A673 (cell line): ENCODE measurements around the gene SH3RF3. TPM values are rescaled to one million over a fixed set of nuclear protein-coding genes. Genes with fewer than 3 reads are reported as not detected.

Source experiments
- BruUV-seq: library from RNA; stranded (reverse); fragments of 400-500 nt; replicated peaks from 2 replicates; lab custom pipeline; 2021; lab: Mats Ljungman, UMichigan
- CTCF ChIA-PET: fragments of 300-600 bp; sonication (Branson Sonifier 250); formaldehyde crosslinking; loops from one replicate; lab custom pipeline; 2022; ENCODE audit warnings: antibody characterized with exemption; lab: Charles Lee
- POLR2A ChIA-PET: fragments of 300-600 bp; sonication (Branson Sonifier 250); formaldehyde crosslinking; loops from one replicate; lab custom pipeline; 2022; ENCODE audit warnings: antibody characterized with exemption; ENCODE audit not compliant: low non-redundant PET; lab: Charles Lee
- DNase-seq: peaks from one replicate; pipeline ENCODE4 v3.0.0-alpha.2; 2015; ENCODE audit warnings: low spot score
- H3K27ac ChIP-seq: fragments of 200-600 bp; sonication (generic); 2 replicates; pipeline ENCODE4 v1.5.1; 2016; ENCODE audit warnings: mixed run types, low read depth, mild to moderate bottlenecking, mixed read lengths, antibody characterized with exemption, low read length; ENCODE audit not compliant: poor library complexity, severe bottlenecking
- H3K27me3 ChIP-seq: fragments of 200-600 bp; sonication (generic); replicated peaks from 2 replicates; pipeline ENCODE4 v1.6.1; 2017; ENCODE audit warnings: mixed run types, low read depth, mild to moderate bottlenecking, mixed read lengths, antibody characterized with exemption, low read length; ENCODE audit not compliant: insufficient read depth, poor library complexity
- H3K36me3 ChIP-seq: fragments of 200-600 bp; sonication (generic); 2 replicates; pipeline ENCODE4 v1.6.1; 2016; ENCODE audit warnings: mixed run types, mild to moderate bottlenecking, mixed read lengths, antibody characterized with exemption, low read length; ENCODE audit not compliant: insufficient read depth, poor library complexity, severe bottlenecking
- H3K4me1 ChIP-seq: fragments of 200-600 bp; sonication (generic); 2 replicates; pipeline ENCODE4 v1.6.1; 2017; ENCODE audit warnings: mixed run types, mild to moderate bottlenecking, mixed read lengths, antibody characterized with exemption, low read length; ENCODE audit not compliant: insufficient read depth, poor library complexity, severe bottlenecking
- H3K4me3 ChIP-seq: fragments of 200-600 bp; sonication (generic); 2 replicates; pipeline ENCODE4 v1.5.1; 2016; ENCODE audit warnings: low read depth, mixed run types, mild to moderate bottlenecking, mixed read lengths, low read length; ENCODE audit not compliant: poor library complexity, severe bottlenecking
- H3K9me3 ChIP-seq: fragments of 200-600 bp; sonication (generic); 2 replicates; pipeline ENCODE4 v1.6.1; 2016; ENCODE audit warnings: mixed run types, low read depth, mild to moderate bottlenecking, mixed read lengths, antibody characterized with exemption, low read length; ENCODE audit not compliant: poor library complexity, severe bottlenecking
- CTCF ChIP-seq: fragments of 300-800, 200-600 bp; sonication (generic); conservative IDR thresholded peaks from 2 replicates; pipeline ENCODE4 v1.5.1; 2017; ENCODE audit warnings: low read depth, mild to moderate bottlenecking, antibody characterized with exemption, low read length, moderate library complexity, mixed read lengths
- EZH2 ChIP-seq: fragments of 200-600 bp; sonication (generic); IDR thresholded peaks from 2 replicates; pipeline ENCODE4 v1.6.1; 2017; ENCODE audit warnings: borderline replicate concordance, low read depth, mild to moderate bottlenecking, mixed read lengths, antibody characterized with exemption, low read length; ENCODE audit not compliant: poor library complexity, severe bottlenecking
- intact Hi-C: fragments of 100-400 bp; cut with micrococcal nuclease; formaldehyde crosslinking; loops from one replicate; pipeline ENCODE4 v1.10.0; 2022; ENCODE audit not compliant: unreplicated experiment
- total RNA-seq: library from RNA; stranded (reverse); gene quantifications from 2 replicates; pipeline ENCODE4 v1.2.3, GENCODE V29; 2021

The SH3RF3 gene
- total RNA-seq, 1 experiment from 2014 or later: 0.15 TPM

DNA sequence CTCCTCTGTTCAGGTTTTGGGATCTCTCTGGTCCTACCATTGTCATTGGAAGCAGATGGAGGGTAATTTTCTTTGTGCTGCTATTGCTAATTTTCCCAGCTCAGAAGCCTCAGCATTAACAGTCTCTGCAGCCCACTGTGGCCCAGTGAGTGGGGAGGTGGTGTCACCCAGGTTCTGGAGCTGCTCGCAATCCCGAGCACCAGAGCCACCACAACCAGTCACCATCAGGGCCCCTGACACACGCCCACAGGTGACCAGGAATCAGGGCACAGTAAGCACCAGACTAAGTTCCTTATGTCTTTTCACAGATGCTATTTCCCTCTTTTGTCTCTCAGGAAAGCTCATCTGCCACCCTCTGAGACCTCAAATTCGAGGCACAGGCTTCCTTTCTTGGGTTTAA, 396.8 kb downstream of the SH3RF3 start:
- BruUV-seq: no TSS peak

GRCh38 chr2:109526442-109526970, 397.5 kb downstream of the SH3RF3 start:
- POLR2A ChIA-PET: interaction anchor here (0.6 kb wide), 1 partner anchor 19 kb away, joined by 3 read pairs; no protein-coding TSS in a partner anchor
- no peaks in the 10 kb centered on the region for H3K27me3 ChIP-seq
- H3K27ac ChIP-seq: no peak overlapping the region
- no peaks in the 10 kb centered on the region for H3K36me3 ChIP-seq
- no peaks in the 10 kb centered on the region for H3K4me1 ChIP-seq
- intact Hi-C loops: no loop called here
- no peaks in the 10 kb centered on the region for H3K9me3 ChIP-seq
- CTCF ChIA-PET: no interaction called here
- BruUV-seq: no TSS peak
- DNase-seq: no peak
- no peak for TF ChIP-seq EZH2
- TF ChIP-seq CTCF: no peak
- H3K4me3 ChIP-seq: no peak overlapping the region

More for the DNA sequence above, 396.8 kb downstream of the SH3RF3 start:
- no peaks in the 10 kb centered on the region for H3K27me3 ChIP-seq
- DNase-seq: no peak
- H3K36me3 ChIP-seq: no peaks in the 10 kb centered on the region
- intact Hi-C loops: no loop called here
- no peak overlapping the region for H3K4me3 ChIP-seq
- CTCF ChIA-PET: no interaction called here
- no peak for TF ChIP-seq EZH2
- no peak for TF ChIP-seq CTCF
- H3K9me3 ChIP-seq: no peaks in the 10 kb centered on the region
- H3K4me1 ChIP-seq: no peaks in the 10 kb centered on the region
- H3K27ac ChIP-seq: no peak overlapping the region
- POLR2A ChIA-PET: interaction anchor here (0.6 kb wide), 1 partner anchor 18 kb away, joined by 3 read pairs; no protein-coding TSS in a partner anchor

DNA sequence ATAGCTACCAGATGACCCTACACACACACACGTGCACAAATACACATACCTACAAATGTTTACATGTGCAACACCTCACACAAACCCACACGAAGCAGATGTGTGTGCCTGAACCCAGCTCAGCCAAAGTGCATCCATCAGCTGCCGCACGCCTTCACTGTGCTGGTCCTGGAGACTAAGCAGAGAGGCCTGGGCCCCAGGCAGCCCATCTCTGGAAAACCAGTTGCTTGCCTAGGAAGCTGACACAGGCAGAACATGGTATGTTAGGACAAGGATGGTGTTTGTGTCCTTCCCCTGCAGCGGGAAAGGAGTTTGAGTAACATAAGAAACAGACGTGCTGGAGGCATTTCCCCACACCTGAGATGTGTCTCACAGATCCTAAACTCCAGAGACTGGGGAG, 398.1 kb downstream of the SH3RF3 start:
- ChIA-PET POLR2A (no interaction called here), CTCF (no interaction called here)
- Histone ChIP-seq H3K9me3 (no peaks in the 10 kb centered on the region), H3K27me3 (no peaks in the 10 kb centered on the region), H3K4me1 (no peaks in the 10 kb centered on the region), H3K27ac (no peak overlapping the region), H3K36me3 (no peaks in the 10 kb centered on the region), H3K4me3 (no peak overlapping the region)
- BruUV-seq: no TSS peak
- intact Hi-C loops: no loop called here
- DNase-seq: no peak
- TF ChIP-seq CTCF: no peak
- no peak for TF ChIP-seq EZH2
